Ovary (tissue), 10 donors: ENCODE data around the gene OOSP4A. TPM values are rescaled to one million over a fixed set of nuclear protein-coding genes. Genes with fewer than 3 reads are reported as not detected.

ENCODE experiments used
- DNase-seq, 5 donors: peaks; one replicate each; pipeline ENCODE4 v3.0.0-alpha.2; 2019 to 2020
- H3K27ac ChIP-seq, 2 donors: fragments of 200-600 bp; one replicate each; pipeline versions ENCODE4 v1.5.1 to v1.8.0; 2019 to 2022
- H3K27me3 ChIP-seq: fragments of 200-600 bp; one replicate; pipeline ENCODE4 v1.8.0; 2022
- H3K36me3 ChIP-seq: fragments of 200-600 bp; sonication (generic); one replicate; pipeline ENCODE4 v1.5.1; 2019
- H3K4me1 ChIP-seq: one replicate; pipeline ENCODE4 v1.8.1; 2013; ENCODE audit warnings: mild to moderate bottlenecking, moderate library complexity; ENCODE audit not compliant: insufficient read depth
- H3K4me3 ChIP-seq: fragments of 200-600 bp; sonication (generic); one replicate; pipeline ENCODE4 v1.5.1; 2017
- H3K9me3 ChIP-seq, 2 donors: fragments of 200-600 bp in 1 of 2; sonication (generic) in 1 of 2; one replicate each; pipeline versions ENCODE4 v1.5.1 to v1.8.1; 2013 to 2019; ENCODE audit warnings: mild to moderate bottlenecking in 1 of 2, moderate library complexity in 1 of 2
- CTCF ChIP-seq, 3 donors: fragments of 450-650 bp in 2 of 3; fragments of 200-600 bp in 1 of 3; IDR thresholded peaks; one replicate each; pipeline versions ENCODE4 v1.5.1 to v1.8.0; 2016 to 2022; ENCODE audit warnings: antibody characterized with exemption in 3 of 3, mild to moderate bottlenecking in 1 of 3
- EP300 ChIP-seq: sonication (generic); formaldehyde crosslinking; IDR thresholded peaks from one replicate; pipeline ENCODE4 v1.6.1; 2017; ENCODE audit warnings: antibody characterized with exemption
- POLR2A ChIP-seq: fragments of 450-650 bp; IDR thresholded peaks from one replicate; pipeline ENCODE4 v1.6.1; 2017; ENCODE audit warnings: antibody characterized with exemption, mild to moderate bottlenecking, moderate library complexity
- WGBS, 3 donors: extraction: QIAGEN DNeasy Blood & Tissue Kit in 1 of 3; methylation state at CpG; one replicate each; pipeline versions ENCODE4 v1.1.5 to v1.1.7; 2013 to 2017; 5-methylcytosine and 5-hydroxymethylcytosine counted together
- intact Hi-C, 4 donors: fragments of 100-400 bp; cut with DNase I; formaldehyde crosslinking; loops; one replicate each; pipeline versions ENCODE4 v1.11.0 to v1.15.1; 2022 to 2023
- long read RNA-seq, 3 donors: library from polyadenylated mRNA in 2 of 3; unstranded in 2 of 3; transcript quantifications; one replicate each; pipeline ENCODE4 v2.0.0 and lab custom pipeline, GENCODE V29; 2021 to 2026
- polyA plus RNA-seq, 2 donors: library from polyadenylated mRNA; stranded (reverse); fragments of 200-250 nt in 1 of 2; fragments of 350-450 nt in 1 of 2; fragmentation: Illumina TruSeq in 1 of 2; extraction: RNeasy Lipid Tissue Mini Kit (QIAGEN cat#74804) in 1 of 2; gene quantifications; one replicate each; pipeline ENCODE4 v1.2.3, GENCODE V29; 2013 to 2014
- total RNA-seq, 7 donors: library from RNA; depleted of rRNA in 2 of 7; stranded (reverse); fragments of >200 nt in 2 of 7; fragmentation: NEBNext Ultra II Directional in 3 of 7; extraction: Animal tissue kit (Norgen Biotek cat#: 25700) in 3 of 7; gene quantifications; one replicate each; pipeline versions ENCODE4 v1.1.0 to v1.2.4, GENCODE V29; 2016 to 2023
- donor health status: DM: no; HTN: no; CAD: no; lungs with moderate emphysema.
- donor health status: DM: no; HTN: no; CAD: no.
- donor health status: Bipolar disorder and iron deficiency.
- donor health status: DM: yes; HTN: yes; CAD: no.
- donor health status: DM: no; HTN: no; CAD: no.
- donor health status: DM: yes; HTN: yes; CAD: no.

OOSP4A gene
- total RNA-seq (not detected), polyA plus RNA-seq (under 1 TPM in 1 of 2 donors, not detected in 1; 0.29 TPM)
- long read RNA-seq, donor 1: 0 reads
- long read RNA-seq, donor 2: 0 reads
- long read RNA-seq, donor 3: 0 reads

- 89 to 93% (median 90%) methylated on average over 3 of the region's 3 CpGs for WGBS, 3 donors
- H3K4me3 ChIP-seq: no peak within 1 kb of the TSS
- H3K9me3 ChIP-seq: no peaks in the 10 kb centered on the region
- no peak within 1 kb of the TSS for H3K27ac ChIP-seq
- TF ChIP-seq CTCF (IDR thresholded peaks at IDR 0.05) (no peak), EP300 (no peak), POLR2A (no peak)
- DNase-seq: no peak
- H3K27me3 ChIP-seq: no peaks in the 10 kb centered on the region
- intact Hi-C loops: no loop called here
- peaks cover 3% of the 10 kb centered on the region for H3K4me1 ChIP-seq
- H3K36me3 ChIP-seq: no peaks in the 10 kb centered on the region
Measured at GRCh38 chr11:59963733-59964132, at the start of gene OOSP4A. TSS of gene OOSP4A (plus strand) at chr11:59964033. CDS start at chr11:59964033, 0 bp downstream.

- H3K4me3 ChIP-seq: no peak overlapping the region
- no peak overlapping the region for H3K27ac ChIP-seq
- no peak for DNase-seq
- no peaks in the 10 kb centered on the region for H3K4me1 ChIP-seq
- intact Hi-C loops: no loop called here
- TF ChIP-seq POLR2A (no peak), EP300 (no peak), CTCF (IDR thresholded peaks at IDR 0.05) (no peak)
- WGBS, 3 donors: 94% methylated on average over 2 of the region's 2 CpGs
- H3K36me3 ChIP-seq: no peaks in the 10 kb centered on the region
- H3K27me3 ChIP-seq: no peaks in the 10 kb centered on the region
- H3K9me3 ChIP-seq: peaks cover 0 to 14% of the 10 kb centered on the region in 2 donors
Measured at GRCh38 chr11:59918480-59918879, 45.4 kb upstream of the OOSP4A start.

GRCh38 chr11:59918987-59919589 lies 44.7 kb upstream of the OOSP4A start:
- H3K27ac ChIP-seq: no peak overlapping the region
- no peak for DNase-seq

GRCh38 chr11:59923813-59924212 lies 40.0 kb upstream of the OOSP4A start:
- Histone ChIP-seq H3K27me3 (no peaks in the 10 kb centered on the region), H3K4me1 (no peaks in the 10 kb centered on the region), H3K27ac (no peak overlapping the region), H3K4me3 (no peak overlapping the region), H3K36me3 (no peaks in the 10 kb centered on the region), H3K9me3 (peaks cover 0 to 18% of the 10 kb centered on the region in 2 donors)
- no peak for DNase-seq
- TF ChIP-seq CTCF (IDR thresholded peaks at IDR 0.05) (no peak), POLR2A (no peak), EP300 (no peak)
- 95% methylated on average over 6 of the region's 6 CpGs for WGBS, 3 donors
- intact Hi-C loops: no loop called here

More at GRCh38 chr11:59918987-59919589, 44.7 kb upstream of the OOSP4A start:
- Histone ChIP-seq H3K36me3 (no peaks in the 10 kb centered on the region), H3K4me3 (no peak overlapping the region), H3K9me3 (peaks cover 0 to 18% of the 10 kb centered on the region in 2 donors), H3K4me1 (no peaks in the 10 kb centered on the region), H3K27me3 (no peaks in the 10 kb centered on the region)
- intact Hi-C loops: no loop called here
- WGBS, 3 donors: 42 to 47% (median 47%) methylated on average over 3 of the region's 3 CpGs
- TF ChIP-seq POLR2A (no peak), EP300 (no peak), CTCF (IDR thresholded peaks at IDR 0.05) (no peak)
